Prostate gland (tissue), 2 donors: ENCODE data around the gene DMD.

Experiments
- POLR2A ChIP-seq: fragments of 450-650 bp; IDR thresholded peaks from one replicate; pipeline ENCODE4 v1.6.1; 2016; ENCODE audit warnings: antibody characterized with exemption, mild to moderate bottlenecking
- TF ChIP-seq, protein P1 (sequence below), 4 experiments: fragments of 200-600 bp in 2 of 4; fragments of 450-650 bp in 2 of 4; sonication (generic) in 2 of 4; IDR thresholded peaks; 1 replicate in 3 of 4; 2 replicates in 1 of 4; pipeline ENCODE4 v1.5.1; 2016 to 2019; ENCODE audit warnings: antibody characterized with exemption in 4 of 4, mild to moderate bottlenecking in 2 of 4, moderate library complexity in 2 of 4

DNA sequence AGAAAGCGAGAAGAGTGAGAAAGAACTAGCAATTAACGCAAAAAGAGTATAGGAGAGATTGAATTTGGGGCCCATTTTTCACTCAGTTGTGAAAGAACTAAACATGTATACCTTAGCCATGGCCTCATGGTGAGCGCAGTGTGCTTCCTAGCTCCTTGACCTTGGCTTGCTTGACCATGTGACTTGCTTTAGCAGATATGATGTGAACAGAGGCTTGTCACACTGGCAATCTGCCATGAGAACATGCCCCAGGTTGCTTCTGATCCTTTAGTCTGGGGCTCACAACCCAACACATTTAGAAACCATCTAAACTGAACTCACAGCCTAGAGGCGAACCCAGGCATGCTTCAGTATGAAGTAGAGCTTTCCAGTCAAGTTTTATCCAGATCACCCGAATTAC is 1879.4 kb downstream of the DMD start:
- TF ChIP-seq, protein P1, sequence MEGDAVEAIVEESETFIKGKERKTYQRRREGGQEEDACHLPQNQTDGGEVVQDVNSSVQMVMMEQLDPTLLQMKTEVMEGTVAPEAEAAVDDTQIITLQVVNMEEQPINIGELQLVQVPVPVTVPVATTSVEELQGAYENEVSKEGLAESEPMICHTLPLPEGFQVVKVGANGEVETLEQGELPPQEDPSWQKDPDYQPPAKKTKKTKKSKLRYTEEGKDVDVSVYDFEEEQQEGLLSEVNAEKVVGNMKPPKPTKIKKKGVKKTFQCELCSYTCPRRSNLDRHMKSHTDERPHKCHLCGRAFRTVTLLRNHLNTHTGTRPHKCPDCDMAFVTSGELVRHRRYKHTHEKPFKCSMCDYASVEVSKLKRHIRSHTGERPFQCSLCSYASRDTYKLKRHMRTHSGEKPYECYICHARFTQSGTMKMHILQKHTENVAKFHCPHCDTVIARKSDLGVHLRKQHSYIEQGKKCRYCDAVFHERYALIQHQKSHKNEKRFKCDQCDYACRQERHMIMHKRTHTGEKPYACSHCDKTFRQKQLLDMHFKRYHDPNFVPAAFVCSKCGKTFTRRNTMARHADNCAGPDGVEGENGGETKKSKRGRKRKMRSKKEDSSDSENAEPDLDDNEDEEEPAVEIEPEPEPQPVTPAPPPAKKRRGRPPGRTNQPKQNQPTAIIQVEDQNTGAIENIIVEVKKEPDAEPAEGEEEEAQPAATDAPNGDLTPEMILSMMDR (IDR thresholded peaks at IDR 0.05): no peak
- no peak for TF ChIP-seq POLR2A
